Stimulated activated naive CD8-positive, alpha-beta T cell treated with anti-CD3 and anti-CD28 coated beads, Interleukin-15, Interleukin-2, amounts not matched to agents 100 U/mL and 50 U/mL, for 24 hours (primary cell): Measurements from ENCODE around the gene CAPN7.

Experiments used
- ATAC-seq: fragments of 150-1000 bp; cut with Tn5 transposase; one replicate; pipeline ENCODE4 v1.10.0; 2021
- DNase-seq: peaks from one replicate; pipeline ENCODE4 v3.0.0; 2021

The CAPN7 gene

DNA sequence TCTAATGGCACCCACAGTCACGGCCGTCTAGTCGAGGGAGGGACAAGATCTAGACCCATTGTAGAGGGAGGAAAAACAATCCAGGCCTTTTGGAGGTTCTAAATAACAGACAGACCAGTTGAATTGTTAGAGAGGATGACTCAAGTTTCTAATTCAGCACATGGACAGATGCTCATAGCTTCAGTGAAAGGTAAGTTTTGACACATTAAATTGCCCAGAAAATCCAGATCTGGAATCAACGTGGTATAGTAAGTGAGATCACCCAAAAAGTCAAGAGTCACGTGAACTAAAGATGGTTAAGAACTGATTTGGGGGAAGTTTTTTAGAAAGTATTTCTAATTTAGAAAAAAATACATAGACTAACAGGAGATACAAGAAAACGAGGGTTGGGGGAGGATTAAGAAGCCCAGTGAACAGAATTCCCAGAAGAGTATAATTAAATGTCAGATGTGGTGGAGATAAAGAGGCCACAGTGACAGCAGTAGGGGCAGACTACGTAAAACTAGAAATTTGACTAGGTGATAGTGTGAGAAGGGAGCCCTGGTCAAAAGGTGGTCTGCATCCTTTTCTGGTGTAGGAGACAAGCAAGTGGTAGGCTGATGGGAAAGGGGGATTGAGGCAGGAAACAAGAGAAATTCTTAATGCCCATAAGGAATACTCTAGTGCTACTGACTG, 47.1 kb downstream of the CAPN7 start:
- ATAC-seq (peak; percentile 23), DNase-seq (no peak)

- DNase-seq (no peak), ATAC-seq (no peak)
These were observed 49.2 kb downstream of the CAPN7 start for GRCh38 chr3:15255215-15255614.

GRCh38 chr3:15256861-15257341, 50.9 kb downstream of the CAPN7 start:
- DNase-seq (no peak), ATAC-seq (no peak)

DNA sequence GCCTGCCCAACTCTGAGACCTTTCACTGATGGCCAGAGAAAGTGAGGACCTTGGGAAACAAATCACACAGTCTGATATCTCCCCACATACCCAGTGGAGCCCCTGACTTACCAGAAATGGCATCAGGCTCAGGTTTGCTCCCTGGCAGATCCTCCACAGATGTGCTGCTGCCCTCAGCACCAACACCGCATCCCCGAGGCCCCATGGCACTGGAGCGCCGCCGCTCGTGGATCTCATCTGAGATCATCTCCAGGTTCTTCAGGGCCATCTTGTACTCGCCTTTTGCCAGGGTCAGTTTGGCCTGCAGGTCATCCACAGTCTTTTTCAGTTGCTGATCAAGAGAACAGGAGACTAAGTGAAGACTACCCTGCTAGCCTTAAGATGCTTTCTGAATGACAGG, 52.7 kb downstream of the CAPN7 start:
- DNase-seq, result no peak
- no peak for ATAC-seq

DNA sequence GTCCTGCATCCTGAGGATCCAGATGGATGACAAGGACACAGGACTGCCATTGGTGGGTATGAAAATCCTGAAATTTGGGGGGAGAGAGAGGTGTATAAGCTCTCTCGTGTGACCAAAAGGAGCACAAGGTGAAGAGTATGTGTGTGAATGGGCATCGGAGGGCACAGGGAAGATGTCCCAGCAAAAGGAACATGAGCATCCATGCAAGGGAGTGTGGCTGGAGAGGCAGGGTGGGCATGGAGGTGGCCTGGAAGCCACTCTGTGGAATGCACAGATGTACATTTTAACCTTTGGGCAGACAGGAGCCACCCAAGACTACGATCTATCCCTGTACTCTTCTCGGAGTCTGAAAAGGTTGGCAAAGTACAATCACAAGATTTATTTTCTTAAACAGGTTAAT, 54.5 kb downstream of the CAPN7 start:
- DNase-seq, result no peak
- ATAC-seq, result no peak

GRCh38 chr3:15261274-15261673, 55.2 kb downstream of the CAPN7 start:
- no peak for DNase-seq
- ATAC-seq, result no peak

DNA sequence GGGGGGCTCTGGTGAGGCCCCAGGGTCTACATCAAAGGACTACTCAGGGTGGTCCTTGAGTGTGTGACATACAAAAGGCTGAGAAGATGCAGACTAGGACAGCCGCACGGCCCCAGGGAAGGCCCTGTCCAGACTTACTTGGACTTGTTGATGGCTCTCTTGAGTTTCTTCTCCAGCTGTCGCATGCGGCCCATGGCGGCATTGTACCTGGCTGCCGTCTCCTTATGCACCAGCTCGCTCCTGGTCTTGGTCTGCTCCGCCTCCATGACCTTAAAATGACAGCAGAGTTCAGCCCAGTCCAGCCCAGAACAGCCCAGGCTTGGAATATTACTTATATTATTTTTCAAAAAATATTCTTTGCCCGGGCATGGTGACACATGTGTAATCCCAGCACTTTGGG, 56.0 kb downstream of the CAPN7 start:
- ATAC-seq (no peak), DNase-seq (no peak)

GRCh38 chr3:15263120-15263519, 57.1 kb downstream of the CAPN7 start:
- ATAC-seq (no peak), DNase-seq (no peak)

DNA sequence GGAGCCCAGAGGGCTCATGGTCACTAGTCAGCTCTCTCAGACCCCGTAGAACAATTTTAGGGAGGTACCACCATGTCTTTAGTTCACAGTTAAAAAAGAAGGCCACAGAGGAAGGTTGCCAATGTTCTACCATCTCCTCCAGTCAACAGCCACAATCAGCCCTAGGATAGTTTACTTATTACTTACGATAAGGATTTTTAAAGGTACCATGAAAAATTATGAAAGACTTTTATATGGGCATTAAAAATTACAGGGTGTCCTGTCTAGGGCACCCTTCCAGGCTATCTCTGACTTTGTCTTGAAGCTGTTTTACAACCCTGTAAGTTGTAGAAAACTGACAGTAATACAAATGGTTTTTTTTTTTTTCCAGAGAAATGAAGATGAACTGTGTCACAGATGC, 57.9 kb downstream of the CAPN7 start:
- no peak for DNase-seq
- ATAC-seq, result no peak

GRCh38 chr3:15264486-15264885, 58.4 kb downstream of the CAPN7 start:
- ATAC-seq (no peak), DNase-seq (no peak)

- DNase-seq, result no peak
- no peak for ATAC-seq
These were observed 59.8 kb downstream of the CAPN7 start for GRCh38 chr3:15265655-15266509.

DNA sequence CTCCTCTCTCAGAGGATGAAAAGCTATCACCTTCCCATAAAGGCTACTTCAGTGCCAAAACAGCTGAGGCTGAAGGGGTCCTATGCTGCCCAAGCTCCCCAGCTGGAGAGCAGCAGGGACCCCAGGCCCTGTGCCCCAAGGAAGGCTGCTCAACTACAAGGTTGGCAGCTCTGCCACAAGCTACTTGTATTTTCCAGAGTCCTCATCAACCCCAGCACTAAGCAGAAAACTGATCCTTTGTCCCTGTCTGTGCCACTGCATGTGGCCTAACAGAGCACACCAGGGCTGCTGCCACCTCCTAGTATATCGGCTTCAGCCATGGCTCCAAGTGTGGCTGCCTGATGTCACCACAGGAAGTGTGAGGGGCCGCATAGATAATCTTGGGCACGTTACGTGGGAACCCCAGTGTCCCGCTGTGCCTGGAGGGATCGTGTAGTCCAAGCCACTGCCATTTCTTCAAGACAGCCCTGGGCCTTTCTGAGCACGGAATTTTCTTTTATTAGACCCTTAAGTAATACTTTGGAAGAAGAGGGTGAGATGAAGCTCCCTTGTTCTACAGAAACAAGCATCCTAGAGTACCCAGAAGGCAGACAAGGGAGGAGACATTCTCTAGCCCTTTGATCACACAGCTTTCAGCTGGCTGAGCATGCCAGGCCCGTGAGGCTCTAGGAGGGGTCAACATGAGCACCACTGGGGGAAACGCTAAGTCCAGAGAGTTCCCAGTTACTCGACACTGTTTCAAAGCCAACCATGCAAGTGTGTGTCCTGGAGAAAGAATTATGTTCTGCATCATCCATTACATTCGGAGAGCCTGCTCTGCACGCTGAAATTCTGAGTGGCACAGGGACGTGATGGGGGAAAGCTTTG, 60.7 kb downstream of the CAPN7 start:
- ATAC-seq (no peak), DNase-seq (no peak)

GRCh38 chr3:15267502-15267901, 61.5 kb downstream of the CAPN7 start:
- no peak for DNase-seq

DNA sequence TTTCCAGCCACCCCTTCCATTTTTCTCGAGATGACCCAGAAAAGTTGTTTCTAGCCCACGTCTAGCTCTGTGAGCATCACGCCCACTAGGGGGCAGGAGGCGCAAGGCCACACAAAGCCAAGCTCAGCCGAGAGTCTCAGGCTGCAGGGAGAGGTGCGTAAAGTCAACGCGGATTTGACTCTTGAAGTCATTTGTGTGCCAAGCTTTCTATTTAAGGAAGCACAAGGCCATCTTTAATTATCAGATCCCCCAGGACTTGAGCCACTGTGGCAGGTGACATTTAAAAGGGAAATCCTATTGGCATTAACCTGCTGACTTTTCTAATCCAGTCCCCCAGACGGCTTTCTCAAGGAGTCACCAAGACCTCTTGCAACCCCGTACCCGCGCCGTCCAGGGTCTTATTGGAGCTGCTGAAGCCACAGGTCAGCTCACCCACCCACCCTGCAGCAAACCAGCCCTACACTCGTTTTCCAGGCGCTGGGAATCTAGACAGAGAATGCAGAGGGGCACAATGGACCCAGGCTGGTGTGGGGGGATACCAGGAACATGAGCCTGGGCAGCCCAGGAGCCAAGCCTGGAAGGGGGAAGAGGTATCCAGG, 62.1 kb downstream of the CAPN7 start:
- DNase-seq (peak; percentile 86), ATAC-seq (peak; percentile 64)

More at GRCh38 chr3:15267502-15267901, 61.5 kb downstream of the CAPN7 start:
- no peak for ATAC-seq

- ATAC-seq (peak; percentile 87), DNase-seq (peak; percentile 84)
These were observed 63.3 kb downstream of the CAPN7 start for GRCh38 chr3:15269091-15269989.

- no peak for ATAC-seq
- DNase-seq, result no peak
These were observed 65.0 kb downstream of the CAPN7 start for GRCh38 chr3:15271030-15271429.

DNA sequence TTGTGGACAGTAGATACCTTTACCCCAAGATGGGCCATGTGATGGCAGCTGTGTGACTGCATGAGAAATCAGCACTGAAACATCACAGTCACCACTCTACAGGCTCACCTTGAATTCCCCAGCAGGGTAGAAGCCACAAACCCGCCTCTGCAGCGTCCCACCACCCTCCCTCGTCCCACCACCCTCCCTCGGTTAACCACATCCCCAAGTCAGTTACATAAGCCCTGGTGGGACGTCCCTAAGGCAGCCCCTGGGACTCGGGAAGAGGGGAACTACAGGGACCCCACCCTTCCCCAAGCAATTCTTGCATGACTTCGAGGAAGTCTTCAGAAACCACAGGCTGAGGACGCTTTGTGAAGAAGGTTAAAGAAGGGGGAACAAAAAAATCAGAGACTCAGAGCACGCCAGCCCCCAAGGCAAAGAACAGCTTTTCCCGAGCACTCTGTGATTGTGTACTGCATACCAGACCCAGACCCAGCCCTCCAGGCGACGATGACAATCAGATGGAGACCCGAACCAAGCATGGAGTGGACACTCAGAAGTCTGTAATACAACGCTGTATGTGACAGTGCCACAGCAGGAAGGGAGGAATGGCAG, 65.8 kb downstream of the CAPN7 start:
- DNase-seq (peak; percentile 75), ATAC-seq (peak; percentile 56)

DNA sequence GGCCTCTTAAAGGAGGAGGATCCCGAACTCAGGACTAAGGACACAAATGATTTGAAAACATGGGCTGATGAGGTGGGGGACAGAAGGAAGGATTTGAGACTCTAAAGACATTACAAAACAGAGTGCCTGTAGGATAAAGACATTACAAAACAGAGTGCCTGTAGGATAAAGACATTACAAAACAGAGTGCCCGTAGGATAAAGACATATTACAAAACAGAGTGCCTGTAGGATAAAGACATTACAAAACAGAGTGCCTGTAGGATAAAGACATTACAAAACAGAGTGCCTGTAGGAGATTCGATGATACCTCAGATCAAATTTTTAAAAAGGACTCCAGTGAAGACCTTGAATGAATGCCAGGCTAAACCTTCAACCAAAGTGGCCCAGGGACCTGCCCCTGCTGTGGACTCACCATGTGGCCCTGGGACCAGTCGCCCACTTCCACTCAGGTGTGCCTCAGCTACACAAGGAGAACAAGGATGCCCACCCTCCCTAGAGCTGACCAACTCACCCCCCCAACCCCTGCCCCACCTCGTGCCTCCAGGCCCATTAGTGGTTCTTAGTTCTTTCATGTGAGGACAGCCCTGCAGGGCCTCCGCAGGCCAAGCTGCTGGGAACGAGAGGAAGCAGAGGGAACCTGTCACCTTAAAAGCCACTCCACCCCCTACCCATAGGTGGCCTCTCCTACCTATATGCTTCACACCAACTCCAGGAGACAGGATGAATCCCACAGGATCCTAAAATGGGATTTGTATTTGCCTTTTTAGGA, 66.6 kb downstream of the CAPN7 start:
- no peak for DNase-seq
- no peak for ATAC-seq

DNA sequence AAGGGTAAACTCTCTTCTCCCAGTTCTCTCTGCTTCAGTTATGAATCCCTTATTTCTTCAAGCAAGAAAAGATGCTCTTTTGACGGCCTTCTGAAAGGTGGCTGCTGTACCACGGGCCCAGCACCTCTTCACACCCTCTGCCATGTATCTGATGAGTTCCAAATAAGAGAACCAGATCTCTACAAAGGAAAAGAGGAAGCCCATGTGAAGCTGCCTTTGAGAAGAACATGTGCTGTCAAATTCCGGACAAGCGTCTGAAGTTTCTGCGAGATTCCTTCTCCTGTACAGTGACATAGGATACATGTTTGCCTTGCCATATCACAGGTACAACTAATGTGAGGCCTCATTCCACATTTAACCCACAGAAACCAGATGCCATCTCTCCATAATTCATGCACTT, 67.2 kb downstream of the CAPN7 start:
- no peak for ATAC-seq

More for the DNA sequence above, 67.2 kb downstream of the CAPN7 start:
- no peak for DNase-seq
